ENCODE results near the gene JTB.

The JTB gene

GRCh38 chr1:153946622-153947241 lies 30.7 kb downstream of the JTB start, which contains the start of gene DENND4B:
DENND4B (minus strand) TSS chr1:153946718; CDS start chr1:153944374, 2,344 bp downstream.
- Mint-ChIP-seq H3K9me3 (no peaks in the 10 kb centered on the region), H3K36me3 (ENCODE audit: low read depth) (peaks cover 21% of the 10 kb centered on the region), H3K27me3 (ENCODE audit: low read depth) (no peaks in the 10 kb centered on the region), H3K4me1 (peaks cover 10% of the 10 kb centered on the region), H3K27ac (peak within 1 kb of the TSS; percentile 63 to 91 (median 75)), H3K4me3 (peak within 1 kb of the TSS; percentile 89 to 97 (median 91))
- TF ChIP-seq CTCF (IDR thresholded peaks at IDR 0.05; ENCODE audit: unreplicated experiment in 3 of 3), result peak; percentile 92 to 94 (median 93)

DNA sequence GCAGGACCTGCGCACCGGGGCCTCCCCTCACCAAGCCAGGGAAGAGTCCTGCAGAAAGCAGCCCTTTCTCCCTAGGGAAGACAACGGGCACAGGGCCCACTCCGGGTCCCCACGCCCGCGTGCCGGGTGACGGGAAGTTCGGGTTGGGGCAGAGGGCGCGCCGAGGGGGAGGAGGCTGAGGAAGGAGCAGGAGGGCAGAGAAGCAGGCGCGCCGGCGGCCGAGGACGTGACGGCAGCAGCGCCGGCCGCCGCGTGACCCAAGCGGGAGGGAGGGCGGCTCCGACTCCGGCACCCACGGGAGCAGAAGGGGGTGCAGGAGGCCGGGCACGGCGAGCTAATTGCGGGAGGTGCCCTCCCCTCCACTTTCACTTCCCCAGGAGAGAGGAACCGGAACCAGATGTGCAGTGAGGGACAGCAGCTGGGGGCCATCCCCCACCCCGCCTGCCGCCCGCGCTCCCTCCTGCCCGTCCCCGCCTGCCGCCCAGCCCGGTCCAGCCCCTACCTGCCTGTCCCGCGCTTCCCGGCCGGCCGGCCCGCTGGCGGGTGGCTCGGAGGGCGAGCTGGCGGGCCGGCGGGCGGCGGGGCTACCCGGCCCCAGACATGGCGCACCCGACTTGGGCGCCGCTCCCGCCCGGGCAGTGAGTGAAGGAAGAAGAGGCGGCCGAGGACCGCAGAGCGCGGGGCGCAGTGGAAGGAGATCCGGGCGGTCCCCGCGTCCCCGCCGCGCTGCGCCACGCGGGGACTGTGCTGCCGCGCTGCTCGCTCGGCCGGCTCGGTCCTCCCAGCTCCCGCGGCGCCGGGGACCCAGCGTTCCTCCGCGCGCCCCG lies 31.5 kb downstream of the JTB start:
- H3K27me3 Mint-ChIP-seq (ENCODE audit: low read depth), result no peaks in the 10 kb centered on the region
- peaks cover 10% of the 10 kb centered on the region for H3K4me1 Mint-ChIP-seq
- H3K4me3 Mint-ChIP-seq, result peak overlapping the region; percentile 89 to 97 (median 91)
- H3K36me3 Mint-ChIP-seq (ENCODE audit: low read depth), result peaks cover 18% of the 10 kb centered on the region
- peak overlapping the region in 1 of 3 experiments; percentile 91 for H3K27ac Mint-ChIP-seq
- no peaks in the 10 kb centered on the region for H3K9me3 Mint-ChIP-seq
- TF ChIP-seq CTCF (IDR thresholded peaks at IDR 0.05; ENCODE audit: unreplicated experiment in 3 of 3), result no peak

GRCh38 chr1:153945131-153945794 lies 32.2 kb downstream of the JTB start:
- Mint-ChIP-seq H3K36me3 (ENCODE audit: low read depth) (peaks cover 13% of the 10 kb centered on the region), H3K4me1 (peaks cover 10% of the 10 kb centered on the region), H3K27ac (peak overlapping the region; percentile 63 to 91 (median 75)), H3K9me3 (no peaks in the 10 kb centered on the region), H3K4me3 (peak overlapping the region; percentile 89 to 97 (median 91)), H3K27me3 (ENCODE audit: low read depth) (no peaks in the 10 kb centered on the region)
- TF ChIP-seq CTCF (IDR thresholded peaks at IDR 0.05; ENCODE audit: unreplicated experiment in 3 of 3), result no peak

- H3K9me3 Mint-ChIP-seq, result no peaks in the 10 kb centered on the region
- H3K27ac Mint-ChIP-seq, result peak overlapping the region in 1 of 3 experiments; percentile 46
- TF ChIP-seq CTCF (IDR thresholded peaks at IDR 0.05; ENCODE audit: unreplicated experiment in 3 of 3), result no peak
- peak overlapping the region; percentile 89 to 97 (median 91) for H3K4me3 Mint-ChIP-seq
- H3K27me3 Mint-ChIP-seq (ENCODE audit: low read depth), result no peaks in the 10 kb centered on the region
- H3K4me1 Mint-ChIP-seq, result peaks cover 10% of the 10 kb centered on the region
- peaks cover 14% of the 10 kb centered on the region for H3K36me3 Mint-ChIP-seq (ENCODE audit: low read depth)
These were observed 32.7 kb downstream of the JTB start for GRCh38 chr1:153944827-153945117.

DNA sequence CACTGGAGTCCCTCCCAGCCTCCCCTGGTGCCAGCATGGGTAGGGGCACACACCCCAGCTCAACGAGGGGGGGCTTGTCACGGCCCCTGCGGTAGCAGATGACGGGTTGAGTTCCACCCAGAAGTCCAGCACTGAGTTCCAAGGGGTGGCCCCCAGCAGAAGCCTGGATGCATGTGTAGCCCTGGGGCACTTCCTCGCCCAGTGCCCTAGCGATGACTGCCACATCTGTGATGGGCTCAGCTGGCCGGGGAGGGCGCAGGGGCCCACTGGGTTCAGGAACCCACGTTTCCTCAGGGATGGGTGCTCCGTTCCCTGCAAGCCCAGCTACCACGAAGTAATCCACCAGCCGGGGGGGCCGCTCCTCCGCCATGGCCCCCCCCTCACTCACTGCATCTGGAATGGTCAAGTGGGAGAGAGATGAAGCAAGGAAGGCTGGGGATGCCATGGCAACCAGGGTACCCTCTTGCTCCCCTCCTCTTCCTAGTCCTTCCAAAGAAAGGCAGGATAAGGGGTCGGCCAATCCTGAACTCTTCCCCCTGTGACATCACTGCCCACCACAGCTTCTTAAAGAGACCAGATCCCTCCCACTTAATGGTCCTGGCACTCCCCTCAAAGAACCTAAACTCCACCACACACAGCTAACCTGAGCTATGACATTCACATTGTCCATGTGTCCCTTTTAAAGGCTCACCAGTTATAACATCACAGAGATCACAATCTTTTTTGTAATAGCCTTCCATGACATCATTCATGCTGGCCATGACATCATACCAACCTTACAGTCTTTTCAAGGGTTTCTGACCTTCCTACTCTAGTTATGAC lies 33.3 kb downstream of the JTB start:
- Mint-ChIP-seq H3K27ac (peak overlapping the region in 2 of 3 experiments; percentile 14 to 46), H3K36me3 (ENCODE audit: low read depth) (peaks cover 19% of the 10 kb centered on the region), H3K4me3 (peak overlapping the region; percentile 89 to 97 (median 91)), H3K27me3 (ENCODE audit: low read depth) (no peaks in the 10 kb centered on the region), H3K9me3 (no peaks in the 10 kb centered on the region), H3K4me1 (peaks cover 10% of the 10 kb centered on the region)
- no peak for TF ChIP-seq CTCF (IDR thresholded peaks at IDR 0.05; ENCODE audit: unreplicated experiment in 3 of 3)
